Memory B cell (primary cell): ENCODE data around the gene ELOVL7.
"Not testable (repeated sequence)": the region's sequence is repeated elsewhere in the genome, so short reads cannot be mapped to it uniquely, and the experiment has no call there.

Source experiments
- ATAC-seq: fragments of 150-1000 bp; cut with Tn5 transposase; 2 replicates; pipeline ENCODE4 v1.10.0; 2021; ENCODE audit warnings: low read depth, mild to moderate bottlenecking, moderate library complexity
- DNase-seq, 2 donors: peaks; one replicate each; pipeline ENCODE4 v3.0.0; 2022; ENCODE audit warnings: low spot score in 2 of 2
- H3K27ac Mint-ChIP-seq: one replicate; pipeline ENCODE4 v1.8.0; 2022; ENCODE audit warnings: mild to moderate bottlenecking, moderate library complexity, mixed read lengths
- H3K27me3 Mint-ChIP-seq: one replicate; pipeline ENCODE4 v1.8.0; 2022; ENCODE audit warnings: mixed read lengths
- H3K36me3 Mint-ChIP-seq: one replicate; pipeline ENCODE4 v1.8.0; 2022; ENCODE audit warnings: mild to moderate bottlenecking, mixed read lengths
- H3K4me1 Mint-ChIP-seq: one replicate; pipeline ENCODE4 v1.8.0; 2022; ENCODE audit warnings: mixed read lengths
- H3K4me3 Mint-ChIP-seq: one replicate; pipeline ENCODE4 v1.8.0; 2022; ENCODE audit warnings: mild to moderate bottlenecking, moderate library complexity, mixed read lengths
- H3K9me3 Mint-ChIP-seq: one replicate; pipeline ENCODE4 v1.8.0; 2022; ENCODE audit warnings: mixed read lengths

Gene ELOVL7

DNA sequence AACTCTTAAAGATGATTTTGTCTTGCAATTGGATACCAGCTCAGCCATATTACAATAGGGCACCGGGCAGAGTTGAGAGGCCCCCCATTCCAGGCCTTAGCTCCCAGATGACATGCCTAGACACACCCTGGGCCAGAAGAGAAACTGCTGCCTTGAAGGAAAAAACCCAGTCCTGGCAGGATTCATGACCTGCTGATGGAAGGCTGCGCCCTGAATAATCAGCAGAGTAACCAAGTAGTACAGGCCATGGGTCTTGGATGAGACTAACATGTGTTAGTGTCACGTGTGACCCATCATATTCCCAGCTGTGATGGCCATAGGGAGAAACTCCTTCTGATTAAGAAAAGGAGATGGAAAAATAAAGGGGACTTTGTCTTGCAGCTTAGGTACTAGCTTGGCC lies 105.1 kb downstream of the ELOVL7 start:
- ATAC-seq (no peak), DNase-seq (no peak)
- peaks cover 9% of the 10 kb centered on the region for H3K9me3 Mint-ChIP-seq
- H3K4me1 Mint-ChIP-seq = no peaks in the 10 kb centered on the region
- peaks cover 4% of the 10 kb centered on the region for H3K27me3 Mint-ChIP-seq
- H3K4me3 Mint-ChIP-seq = no peak overlapping the region
- no peaks in the 10 kb centered on the region for H3K36me3 Mint-ChIP-seq
- no peak overlapping the region for H3K27ac Mint-ChIP-seq

DNA sequence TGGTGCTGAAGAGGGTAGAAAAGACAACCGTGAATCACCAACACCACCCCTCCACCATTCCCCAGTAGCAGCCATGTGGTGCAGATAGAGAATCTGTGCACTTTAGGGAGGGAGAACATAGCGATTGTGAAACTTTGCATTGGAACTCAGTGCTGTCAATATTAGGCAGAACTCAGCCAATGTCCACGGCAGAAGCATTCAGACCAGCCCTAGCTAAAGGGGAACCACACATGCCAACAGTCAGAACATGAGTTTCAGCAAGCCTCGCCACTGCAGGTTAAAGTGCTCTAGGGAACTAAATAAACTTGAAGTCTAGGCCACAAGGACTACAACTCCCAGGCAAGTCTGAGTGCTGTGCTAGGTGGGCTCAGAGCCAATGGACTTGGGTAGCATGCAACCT lies 105.6 kb downstream of the ELOVL7 start:
- no peak overlapping the region for H3K27ac Mint-ChIP-seq
- no peaks in the 10 kb centered on the region for H3K4me1 Mint-ChIP-seq
- no peak overlapping the region for H3K4me3 Mint-ChIP-seq
- DNase-seq = no peak
- H3K9me3 Mint-ChIP-seq = peaks cover 9% of the 10 kb centered on the region
- no peaks in the 10 kb centered on the region for H3K36me3 Mint-ChIP-seq
- ATAC-seq = no peak
- peaks cover 4% of the 10 kb centered on the region for H3K27me3 Mint-ChIP-seq

DNA sequence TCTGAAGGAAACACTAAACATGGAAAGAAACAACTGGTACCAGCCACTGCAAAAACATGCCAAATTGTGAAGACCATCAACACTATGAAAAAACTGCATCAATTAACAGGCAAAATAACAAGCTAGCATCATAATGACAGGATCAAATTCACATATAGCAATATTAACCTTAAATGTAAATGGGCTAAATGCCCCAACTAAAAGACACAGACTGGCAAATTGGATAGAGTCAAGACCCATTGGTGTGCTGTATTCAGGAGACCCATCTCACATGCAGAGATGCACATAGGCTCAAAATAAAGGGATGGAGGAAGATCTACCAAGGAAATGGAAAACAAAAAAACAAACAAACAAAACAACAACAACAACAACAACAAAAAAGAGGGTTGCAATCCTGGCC lies 113.2 kb downstream of the ELOVL7 start:
- H3K36me3 Mint-ChIP-seq, DNase-seq, H3K4me1 Mint-ChIP-seq, H3K9me3 Mint-ChIP-seq, H3K27me3 Mint-ChIP-seq, H3K4me3 Mint-ChIP-seq, H3K27ac Mint-ChIP-seq, ATAC-seq: not testable (repeated sequence)

DNA sequence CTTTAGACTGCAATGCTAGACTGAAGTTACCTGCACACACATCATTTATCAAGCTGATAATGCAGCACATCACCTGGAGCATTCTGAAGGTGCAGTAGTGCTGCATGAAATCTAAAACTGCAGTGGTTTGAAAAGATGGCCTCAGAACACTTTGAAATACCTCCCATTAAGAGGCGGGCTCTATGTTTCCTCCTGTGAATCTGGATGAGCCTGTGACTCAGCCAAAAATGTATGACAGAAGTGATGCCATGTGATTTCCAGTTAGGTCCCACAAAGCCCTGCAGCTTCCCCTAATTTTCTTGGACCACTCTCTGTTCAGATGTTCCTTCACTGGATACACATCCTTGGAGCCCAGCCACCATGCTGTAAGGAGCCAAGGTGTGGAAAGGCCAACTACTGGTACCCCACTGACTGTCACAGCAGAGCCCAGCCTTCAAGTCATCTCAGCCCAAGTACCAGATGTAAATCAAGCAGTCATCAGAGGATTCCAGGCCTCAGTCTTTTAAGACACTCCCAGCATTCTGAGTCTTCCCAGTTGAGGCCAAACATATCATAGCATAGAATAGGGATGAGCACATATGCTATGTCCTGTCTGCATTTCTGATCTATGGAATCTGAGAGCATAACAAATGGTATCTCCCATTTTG lies 116.9 kb downstream of the ELOVL7 start:
- Mint-ChIP-seq H3K4me3 (no peak overlapping the region), H3K4me1 (no peaks in the 10 kb centered on the region), H3K27ac (no peak overlapping the region), H3K36me3 (no peaks in the 10 kb centered on the region), H3K9me3 (peaks cover 2% of the 10 kb centered on the region), H3K27me3 (peaks cover 10% of the 10 kb centered on the region)
- no peak for DNase-seq
- ATAC-seq = no peak

DNA sequence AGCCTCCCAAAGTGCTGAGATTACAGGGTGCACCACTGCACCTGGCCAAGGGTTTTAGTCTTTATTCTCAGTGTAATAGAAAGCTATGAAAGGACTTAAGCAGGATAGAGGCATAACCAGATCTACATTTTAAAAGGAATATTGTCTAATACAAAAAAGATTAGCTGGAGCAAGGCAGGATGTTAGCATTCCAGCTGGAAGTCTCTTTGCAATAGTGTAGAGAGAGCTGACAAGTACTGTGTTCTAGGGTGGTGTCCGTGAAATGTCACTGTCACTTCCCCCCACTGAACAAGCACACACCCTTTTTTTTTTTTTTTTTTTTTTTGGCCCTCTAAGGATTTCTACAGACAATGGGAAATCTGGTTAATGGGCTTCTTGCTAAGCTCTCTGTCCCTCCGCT lies 119.9 kb downstream of the ELOVL7 start:
- DNase-seq = no peak
- Mint-ChIP-seq H3K27ac (no peak overlapping the region), H3K27me3 (peaks cover 4% of the 10 kb centered on the region), H3K9me3 (no peaks in the 10 kb centered on the region), H3K4me3 (no peak overlapping the region), H3K36me3 (no peaks in the 10 kb centered on the region), H3K4me1 (no peaks in the 10 kb centered on the region)
- no peak for ATAC-seq

DNA sequence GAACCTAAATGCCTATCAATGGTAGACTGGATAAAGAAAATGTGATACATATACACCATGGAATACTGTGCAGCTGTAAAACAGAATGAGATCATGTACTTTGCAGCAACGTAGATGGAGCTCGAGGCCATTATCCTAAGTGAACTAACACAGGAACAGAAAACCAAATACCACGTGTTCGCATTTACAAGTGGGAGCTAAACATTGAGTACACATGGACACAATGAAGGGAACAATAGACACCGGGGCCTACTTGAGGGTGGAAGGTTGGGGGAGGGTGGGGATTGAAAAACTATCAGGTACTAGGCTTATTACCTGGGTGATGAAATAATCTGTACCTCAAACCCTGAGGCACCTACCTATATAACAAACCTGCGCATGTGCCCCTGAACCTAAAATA lies 121.7 kb downstream of the ELOVL7 start:
- H3K36me3 Mint-ChIP-seq = no peaks in the 10 kb centered on the region
- ATAC-seq (no peak), DNase-seq (no peak)
- H3K9me3 Mint-ChIP-seq = peaks cover 3% of the 10 kb centered on the region
- no peak overlapping the region for H3K27ac Mint-ChIP-seq
- no peak overlapping the region for H3K4me3 Mint-ChIP-seq
- H3K27me3 Mint-ChIP-seq = peaks cover 4% of the 10 kb centered on the region
- no peaks in the 10 kb centered on the region for H3K4me1 Mint-ChIP-seq

DNA sequence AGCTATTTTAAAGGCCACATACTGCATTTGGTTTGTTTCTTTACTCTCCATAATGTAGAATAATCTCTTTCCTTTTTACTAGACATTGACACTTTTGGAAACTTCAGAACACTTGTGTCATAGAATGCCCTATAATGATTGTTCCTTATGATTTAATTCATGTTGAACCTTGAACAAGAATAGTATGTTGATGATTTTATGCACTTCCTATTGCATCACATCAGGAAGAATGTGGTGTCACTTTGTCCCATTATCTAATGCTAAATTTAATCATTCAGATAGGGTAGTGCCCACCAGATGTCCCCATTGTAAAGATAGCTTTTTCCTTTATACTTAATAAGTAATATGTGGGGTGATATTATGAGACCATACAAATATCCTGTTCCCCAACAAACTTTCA lies 124.7 kb downstream of the ELOVL7 start:
- Mint-ChIP-seq H3K27ac (no peak overlapping the region), H3K9me3 (peaks cover 7% of the 10 kb centered on the region), H3K27me3 (peaks cover 8% of the 10 kb centered on the region), H3K4me3 (no peak overlapping the region), H3K36me3 (peaks cover 1% of the 10 kb centered on the region), H3K4me1 (no peaks in the 10 kb centered on the region)
- DNase-seq (no peak), ATAC-seq (no peak)

DNA sequence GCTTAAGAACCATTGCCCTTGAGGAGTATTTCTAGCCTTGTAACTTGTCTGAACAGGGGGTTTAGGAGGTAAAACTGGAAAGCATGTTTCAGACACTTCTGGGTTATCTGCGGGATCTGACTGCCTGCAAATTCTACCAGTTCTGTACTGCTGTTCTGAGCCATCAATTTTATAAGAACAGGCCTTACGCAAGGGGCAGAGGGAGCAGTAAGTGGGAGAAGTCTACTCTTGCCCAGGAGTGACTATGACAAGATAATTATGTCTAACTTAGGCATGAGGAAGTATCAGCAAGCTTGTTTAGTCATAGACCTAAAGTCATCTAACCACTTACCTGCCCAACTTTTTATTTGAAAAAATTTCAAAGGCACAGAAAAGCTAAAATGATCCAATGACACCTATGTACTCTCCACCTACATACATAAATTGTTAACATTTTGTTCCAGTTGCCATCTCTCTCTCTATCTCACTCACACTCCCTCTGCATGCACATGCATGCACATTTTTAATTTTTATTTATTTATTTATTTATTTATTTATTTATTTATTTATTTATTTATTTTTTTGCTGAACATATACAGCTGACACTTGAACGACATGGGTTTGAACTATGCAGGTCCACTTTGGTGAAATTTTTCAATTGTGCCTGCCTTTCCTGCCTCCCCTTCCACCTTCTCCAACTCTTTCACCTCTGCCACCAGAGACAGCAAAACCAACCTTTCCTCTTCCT lies 125.7 kb downstream of the ELOVL7 start:
- Mint-ChIP-seq H3K4me3 (no peak overlapping the region), H3K9me3 (peaks cover 9% of the 10 kb centered on the region), H3K4me1 (no peaks in the 10 kb centered on the region), H3K36me3 (peaks cover 1% of the 10 kb centered on the region), H3K27ac (no peak overlapping the region), H3K27me3 (peaks cover 7% of the 10 kb centered on the region)
- no peak for ATAC-seq
- no peak for DNase-seq

DNA sequence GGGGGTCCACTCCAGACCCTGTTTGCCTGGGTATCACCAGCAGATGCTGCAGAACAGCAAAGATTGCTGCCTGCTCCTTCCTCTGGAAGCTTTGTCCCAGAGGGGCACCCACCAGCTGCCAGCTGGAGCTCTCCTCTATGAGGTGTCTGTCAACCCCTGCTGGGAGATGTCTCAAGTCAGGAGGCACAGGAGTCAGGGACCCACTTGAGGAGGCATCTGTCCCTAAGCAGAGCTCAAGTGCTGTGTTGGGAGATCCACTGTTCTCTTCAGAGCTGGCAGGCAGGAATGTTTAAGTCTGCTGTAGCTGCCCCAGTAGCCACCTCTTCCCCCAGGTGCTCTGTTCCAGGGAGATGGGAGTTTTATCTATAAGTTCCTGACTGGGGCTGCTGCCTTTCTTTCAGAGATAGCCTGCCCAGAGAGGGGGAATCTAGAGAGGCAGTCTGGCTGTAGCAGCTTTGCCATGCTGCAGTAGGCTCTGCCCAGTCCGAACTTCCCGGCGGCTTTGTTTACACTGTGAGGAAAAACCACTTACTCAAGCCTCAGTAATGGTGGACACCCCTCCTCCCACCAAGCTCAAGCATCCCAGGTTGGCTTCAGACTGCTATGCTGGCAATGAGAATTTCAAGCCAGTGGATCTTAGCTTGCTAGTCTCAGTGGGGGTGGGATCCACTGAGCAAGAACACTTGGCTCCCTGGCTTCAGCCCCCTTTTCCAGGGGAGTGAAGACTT lies 128.7 kb downstream of the ELOVL7 start:
- peaks cover 15% of the 10 kb centered on the region for H3K27me3 Mint-ChIP-seq
- not testable (repeated sequence) for ATAC-seq, H3K36me3 Mint-ChIP-seq

DNA sequence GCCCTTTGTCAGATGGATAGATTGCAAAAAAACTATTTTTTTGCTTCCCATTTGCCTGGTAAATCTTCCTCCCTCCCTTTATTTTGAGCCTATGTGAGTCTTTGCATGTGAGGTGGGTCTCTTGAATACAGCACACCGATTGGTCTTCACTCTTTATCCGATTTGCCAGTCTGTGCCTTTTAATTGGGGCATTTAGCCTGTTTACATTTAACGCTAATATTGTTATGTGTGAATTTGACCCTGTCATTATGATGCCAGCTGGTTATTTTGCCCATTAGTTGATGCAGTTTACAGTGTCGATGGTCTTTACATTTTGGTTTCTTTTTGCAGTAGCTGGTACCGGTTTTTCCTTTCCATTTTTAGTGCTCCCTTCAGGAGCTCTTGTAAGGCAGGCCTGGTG lies 131.1 kb downstream of the ELOVL7 start:
- Mint-ChIP-seq H3K9me3 (peaks cover 10% of the 10 kb centered on the region), H3K36me3 (peaks cover 1% of the 10 kb centered on the region), H3K27me3 (peaks cover 15% of the 10 kb centered on the region), H3K4me1 (no peaks in the 10 kb centered on the region), H3K27ac (no peak overlapping the region), H3K4me3 (no peak overlapping the region)
- ATAC-seq (no peak), DNase-seq (no peak)

More for the DNA sequence above, 128.7 kb downstream of the ELOVL7 start:
- not testable (repeated sequence) for H3K27ac Mint-ChIP-seq, DNase-seq, H3K4me3 Mint-ChIP-seq, H3K4me1 Mint-ChIP-seq
- H3K9me3 Mint-ChIP-seq = peaks cover 10% of the 10 kb centered on the region

DNA sequence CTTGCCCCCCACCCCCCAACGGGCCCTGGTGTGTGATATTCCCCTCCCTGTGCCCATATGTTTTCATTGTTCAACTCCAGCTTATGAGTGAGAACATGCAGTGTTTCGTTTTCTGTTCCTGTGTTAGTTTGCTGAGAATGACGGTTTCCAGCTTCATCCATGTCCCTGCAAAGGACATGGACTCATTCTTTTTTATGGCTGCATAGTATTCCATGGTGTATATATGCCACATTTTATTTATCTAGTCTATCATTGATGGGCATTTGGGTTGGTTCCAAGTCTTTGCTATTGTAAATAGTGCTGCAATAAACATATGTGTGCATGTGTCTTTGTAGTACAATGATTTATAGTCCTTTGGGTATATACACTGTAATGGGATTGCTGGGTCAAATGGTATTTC lies 132.2 kb downstream of the ELOVL7 start:
- DNase-seq, H3K9me3 Mint-ChIP-seq, H3K36me3 Mint-ChIP-seq, H3K27ac Mint-ChIP-seq, ATAC-seq, H3K4me3 Mint-ChIP-seq, H3K4me1 Mint-ChIP-seq: not testable (repeated sequence)
- peaks cover 14% of the 10 kb centered on the region for H3K27me3 Mint-ChIP-seq

DNA sequence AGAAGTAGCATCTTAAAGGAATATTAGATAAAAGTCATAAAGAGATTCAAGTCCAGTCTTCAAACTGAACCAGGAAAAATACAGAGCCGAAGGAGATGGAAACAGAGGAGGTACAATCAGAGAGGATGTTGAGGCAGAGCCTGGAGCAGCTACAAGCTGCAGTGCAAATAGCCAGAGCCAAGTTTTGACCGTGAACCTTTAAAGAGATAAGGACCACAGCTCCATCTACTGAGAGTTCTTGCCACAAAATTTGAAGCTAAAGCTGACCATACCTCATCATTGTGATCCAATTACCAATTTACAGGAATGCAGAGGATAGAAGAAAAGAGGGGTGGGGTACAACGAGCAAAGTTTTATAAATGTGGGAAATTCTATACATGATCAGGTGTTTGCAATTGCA lies 133.7 kb downstream of the ELOVL7 start:
- H3K36me3 Mint-ChIP-seq = peaks cover 1% of the 10 kb centered on the region
- no peak for ATAC-seq
- H3K27ac Mint-ChIP-seq = no peak overlapping the region
- peaks cover 7% of the 10 kb centered on the region for H3K9me3 Mint-ChIP-seq
- no peak for DNase-seq
- H3K4me1 Mint-ChIP-seq = no peaks in the 10 kb centered on the region
- H3K4me3 Mint-ChIP-seq = no peak overlapping the region
- H3K27me3 Mint-ChIP-seq = peaks cover 12% of the 10 kb centered on the region

DNA sequence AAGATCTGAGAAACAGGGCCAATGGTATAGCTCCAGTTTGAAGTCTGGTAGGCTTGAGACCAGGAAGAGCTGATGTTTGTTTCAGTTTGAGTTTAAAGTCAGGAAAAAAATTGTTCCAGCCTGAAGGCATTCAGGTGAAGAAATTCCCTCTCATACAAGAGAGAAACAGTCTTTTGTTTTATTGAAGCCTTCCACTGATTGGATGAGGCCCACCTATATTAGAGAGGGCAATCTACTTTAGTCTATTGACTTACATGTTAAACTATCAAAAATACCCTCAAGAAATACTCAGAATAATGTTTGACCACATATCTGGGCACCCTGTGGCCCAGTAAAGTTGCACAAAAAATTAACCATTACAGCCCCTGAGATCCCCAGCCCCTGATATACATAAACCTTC lies 138.9 kb downstream of the ELOVL7 start:
- no peak for ATAC-seq
- no peaks in the 10 kb centered on the region for H3K9me3 Mint-ChIP-seq

DNA sequence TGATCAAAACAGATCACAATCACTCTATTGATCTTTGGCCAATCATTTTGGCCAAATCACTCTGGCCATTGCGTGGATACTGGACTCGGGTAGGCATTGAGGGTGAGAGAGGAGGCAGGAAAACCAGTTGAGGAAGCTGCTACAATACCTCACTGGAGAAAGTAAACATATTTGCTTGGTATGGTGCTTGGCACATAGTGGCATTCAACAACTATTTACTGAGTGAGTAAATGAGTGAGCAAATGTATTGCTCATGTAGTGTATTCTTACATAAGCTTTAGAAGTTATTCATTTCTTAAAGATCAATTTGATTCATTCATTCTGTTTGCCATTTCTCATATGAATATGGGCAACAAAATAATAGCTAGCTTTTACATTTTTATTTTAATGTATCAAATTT lies 140.1 kb downstream of the ELOVL7 start:
- Mint-ChIP-seq H3K27me3 (peaks cover 2% of the 10 kb centered on the region), H3K27ac (no peak overlapping the region), H3K9me3 (no peaks in the 10 kb centered on the region), H3K4me1 (peaks cover 9% of the 10 kb centered on the region), H3K4me3 (no peak overlapping the region), H3K36me3 (no peaks in the 10 kb centered on the region)
- ATAC-seq (no peak), DNase-seq (no peak)

More for the DNA sequence above, 138.9 kb downstream of the ELOVL7 start:
- no peak for DNase-seq
- H3K36me3 Mint-ChIP-seq = no peaks in the 10 kb centered on the region
- peaks cover 2% of the 10 kb centered on the region for H3K27me3 Mint-ChIP-seq
- no peak overlapping the region for H3K27ac Mint-ChIP-seq
- H3K4me3 Mint-ChIP-seq = no peak overlapping the region
- peaks cover 6% of the 10 kb centered on the region for H3K4me1 Mint-ChIP-seq
